HG02610 (cell line): Measurements from ENCODE around the gene SUN2.

Experiments used
- ATAC-seq: cut with Tn5 transposase; IDR thresholded peaks from one replicate; pipeline ENCODE4 v1.9.1; 2021; ENCODE audit warnings: mild to moderate bottlenecking, moderate library complexity; ENCODE audit not compliant: unreplicated experiment

SUN2 gene

DNA sequence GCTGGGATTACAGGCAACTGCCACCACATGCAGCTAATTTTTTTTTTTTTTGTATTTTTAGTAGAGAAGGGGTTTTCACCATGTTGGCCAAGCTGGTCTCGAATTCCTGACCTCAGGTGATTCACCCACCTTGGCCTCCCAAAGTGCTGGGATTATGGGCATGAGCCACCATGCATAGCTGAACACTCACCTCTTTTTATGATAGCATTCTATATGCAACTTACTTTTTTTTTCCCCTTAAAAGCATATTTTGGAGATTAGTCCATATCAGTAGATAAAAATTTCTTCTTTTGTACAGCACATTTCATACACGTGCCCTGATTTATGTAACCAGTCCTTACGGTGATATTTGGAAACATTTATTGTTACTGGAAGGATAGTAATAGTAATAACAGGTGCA is 35.4 kb downstream of the SUN2 start:
- no peak for ATAC-seq

DNA sequence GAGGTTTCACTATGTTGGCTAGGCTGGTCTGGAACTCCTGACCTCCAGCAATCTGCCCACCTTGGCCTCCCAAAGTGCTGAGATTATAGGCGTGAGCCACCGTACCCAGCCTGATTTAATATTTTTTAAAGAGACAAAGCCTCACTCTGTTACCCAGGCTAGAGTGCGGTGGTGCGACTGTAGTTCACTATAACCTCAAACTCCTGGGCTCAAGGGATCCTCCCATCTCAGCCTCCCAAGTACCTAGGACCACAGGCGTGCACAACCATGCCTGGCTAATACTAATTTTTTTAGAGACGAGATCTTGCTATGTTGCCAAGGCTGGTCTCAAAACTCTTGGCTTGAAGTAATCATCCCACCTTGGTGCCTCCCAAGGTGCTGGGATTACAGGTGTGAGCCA is 36.6 kb downstream of the SUN2 start:
- no peak for ATAC-seq

DNA sequence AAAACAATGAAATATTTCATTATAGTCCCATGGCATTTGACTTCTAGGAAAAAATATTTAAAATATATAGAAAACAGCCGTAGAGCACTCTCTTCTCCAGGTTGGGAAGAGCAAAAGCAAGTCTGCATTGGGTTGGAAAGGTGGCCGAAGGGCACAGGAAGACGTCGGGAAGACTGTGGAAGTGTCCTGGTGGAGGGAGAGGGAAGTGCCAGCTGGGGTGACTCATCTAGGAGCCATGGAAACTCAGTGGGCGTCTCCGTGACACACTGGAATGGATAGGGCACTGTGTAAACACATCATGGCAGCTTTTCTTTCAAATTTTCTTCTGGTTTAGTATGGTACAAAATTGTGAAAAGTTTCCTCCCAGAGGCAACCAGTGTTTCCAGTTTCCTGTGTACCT is 37.4 kb downstream of the SUN2 start:
- no peak for ATAC-seq

DNA sequence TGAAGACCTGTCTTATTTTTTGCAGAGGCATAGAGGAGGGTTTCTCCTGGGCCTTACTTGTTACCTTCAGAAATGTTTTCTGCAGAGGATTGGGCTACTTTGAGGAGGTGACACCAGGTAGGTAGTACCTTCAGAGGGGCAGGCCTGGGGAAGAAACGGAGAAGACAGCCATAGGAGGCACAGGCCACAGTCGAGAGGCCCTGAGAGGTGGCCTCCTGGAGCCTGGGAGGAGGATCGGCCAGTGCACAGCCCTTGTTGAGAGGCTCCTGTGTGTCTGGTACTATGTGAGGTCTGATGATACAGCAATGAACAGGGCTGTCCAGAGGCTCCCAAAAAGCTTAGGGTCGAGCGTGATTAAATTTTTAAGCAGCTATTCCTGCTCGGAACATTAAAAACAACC is 38.6 kb downstream of the SUN2 start:
- no peak for ATAC-seq

DNA sequence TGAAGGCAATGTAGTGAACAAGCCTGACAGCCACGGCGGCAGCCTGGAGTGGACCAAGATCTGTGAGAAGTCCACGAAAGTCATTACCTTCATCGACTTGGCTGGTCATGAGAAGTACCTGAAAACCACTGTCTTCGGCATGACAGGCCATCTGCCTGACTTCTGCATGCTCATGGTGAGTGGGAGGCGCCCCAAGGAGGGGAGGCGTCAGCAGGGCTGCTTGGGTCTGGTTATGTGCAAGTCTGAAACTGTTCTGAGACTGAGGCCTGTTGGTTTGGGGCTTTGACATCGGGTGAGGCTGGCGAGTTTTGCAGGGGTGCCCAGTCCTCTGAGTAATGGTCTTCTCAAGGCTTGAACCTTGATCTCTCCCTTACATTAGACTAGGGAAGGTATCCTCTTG is 39.0 kb downstream of the SUN2 start:
- ATAC-seq = no peak

DNA sequence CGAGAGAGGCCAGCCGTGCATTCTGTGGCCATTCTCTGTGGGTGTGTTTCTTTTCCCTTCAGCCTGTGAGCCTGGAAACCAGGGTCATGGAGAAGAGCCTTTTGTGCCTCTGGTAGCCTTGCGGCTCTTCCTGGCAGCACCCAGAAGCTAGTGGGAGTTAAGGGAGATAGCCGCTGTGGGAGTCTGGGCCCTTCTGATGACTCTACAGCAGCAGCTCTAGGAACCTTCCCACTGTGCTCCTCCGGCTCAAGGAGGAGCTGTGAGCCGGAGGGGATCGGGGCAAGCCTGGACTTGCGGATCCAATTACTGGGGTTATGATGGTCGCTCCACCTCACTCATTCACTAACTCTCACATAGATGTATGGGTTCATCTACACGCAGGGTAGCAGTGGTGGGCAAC is 39.5 kb downstream of the SUN2 start:
- no peak for ATAC-seq

DNA sequence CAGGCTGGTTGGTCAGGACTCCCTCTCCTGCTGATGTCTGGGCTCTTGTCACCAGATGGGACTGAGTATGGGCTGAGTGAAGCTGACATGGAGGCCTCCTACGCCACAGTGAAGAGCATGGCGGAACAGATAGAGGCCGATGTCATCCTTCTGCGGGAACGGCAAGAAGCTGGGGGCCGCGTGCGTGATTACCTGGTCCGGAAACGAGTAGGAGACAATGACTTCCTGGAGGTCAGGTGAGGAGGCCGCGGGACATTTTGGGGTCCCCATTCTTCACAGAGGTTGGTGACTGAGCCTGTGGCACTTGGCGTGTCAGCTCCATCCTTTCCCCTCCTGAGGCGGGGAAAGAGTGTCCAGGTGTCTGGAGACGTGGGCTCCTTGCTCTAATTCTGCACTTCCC is 39.9 kb downstream of the SUN2 start:
- no peak for ATAC-seq

DNA sequence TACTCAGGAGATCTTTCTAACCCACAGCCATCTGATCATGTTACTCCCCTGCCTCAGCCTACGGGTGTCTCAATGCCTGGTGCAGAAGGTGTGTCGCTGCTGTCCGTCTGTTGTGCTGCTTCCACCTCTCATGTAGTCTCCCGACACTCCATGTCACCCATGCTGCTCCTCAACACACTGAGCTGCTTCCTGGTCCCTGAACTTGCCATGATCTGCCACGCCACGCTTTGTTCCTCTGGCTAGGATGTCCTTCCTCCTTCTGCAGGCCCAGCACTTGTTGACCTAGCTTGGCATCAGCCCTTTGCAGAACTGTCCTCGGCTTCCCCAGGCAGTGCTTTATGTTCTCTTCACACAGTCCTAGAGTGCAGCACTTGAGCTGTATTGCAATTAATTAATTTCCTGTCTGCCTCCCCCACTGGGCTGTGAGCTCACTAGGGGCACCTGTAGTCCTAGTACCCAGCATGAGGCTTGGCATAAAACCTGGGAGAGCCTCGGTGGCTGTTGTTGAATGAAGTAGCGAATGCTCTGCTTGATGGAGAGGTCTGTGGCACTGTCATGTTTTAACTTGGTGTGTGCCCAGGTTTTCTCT is 40.5 kb downstream of the SUN2 start:
- ATAC-seq = no peak

DNA sequence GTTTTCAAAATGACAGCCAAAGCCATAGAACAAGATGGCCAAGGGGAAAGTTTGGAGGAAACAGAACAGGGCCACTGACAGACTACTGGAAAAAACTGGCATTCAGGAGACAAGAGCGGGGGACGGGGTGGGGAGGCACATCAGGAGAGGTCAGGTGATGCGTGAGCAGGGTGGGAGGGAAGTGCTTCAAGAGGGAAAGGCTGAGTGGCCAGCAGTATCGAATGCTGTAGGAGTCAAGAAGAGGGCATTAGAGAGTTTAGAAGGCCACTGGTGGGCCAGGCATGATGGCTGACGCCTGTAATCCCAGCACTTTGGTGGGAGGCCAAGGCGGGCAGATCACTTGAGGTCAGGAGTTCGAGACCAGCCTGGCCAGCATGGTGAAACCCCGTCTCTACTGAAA is 41.9 kb downstream of the SUN2 start:
- ATAC-seq = no peak

DNA sequence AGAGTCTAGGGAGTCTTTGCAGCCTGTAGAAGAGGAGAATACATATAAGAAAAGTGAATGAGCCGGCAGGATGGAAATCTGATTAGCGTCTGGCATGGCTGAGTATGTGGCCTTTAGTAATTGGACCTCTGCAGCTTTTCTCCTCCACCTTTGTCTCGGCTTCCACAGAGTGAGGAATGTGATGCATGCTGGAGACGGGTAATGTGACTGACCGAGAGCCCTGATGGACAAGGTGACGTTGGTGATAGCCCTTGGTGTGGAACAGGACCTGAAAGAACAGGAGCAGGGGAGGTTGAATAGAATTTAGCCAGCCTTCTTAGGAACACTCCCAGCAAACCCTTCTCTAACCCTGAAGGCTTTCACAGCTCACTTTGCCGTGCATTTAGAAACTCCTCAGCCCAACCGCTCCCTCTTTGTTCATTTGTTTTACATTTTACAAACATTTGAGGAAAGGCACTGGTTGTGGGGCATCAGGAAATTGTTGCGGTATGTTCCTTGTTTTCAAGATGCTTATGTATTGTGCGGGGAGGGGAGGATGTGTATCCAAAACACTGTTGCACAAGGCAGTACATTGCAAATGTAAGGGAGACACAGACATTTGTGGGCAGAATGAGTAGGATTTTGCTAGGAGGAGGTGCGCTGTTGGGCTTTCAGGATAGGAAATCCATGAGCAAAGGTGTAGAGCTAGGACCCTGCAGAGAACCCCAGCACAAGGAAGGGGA is 43.2 kb downstream of the SUN2 start:
- ATAC-seq = no peak

DNA sequence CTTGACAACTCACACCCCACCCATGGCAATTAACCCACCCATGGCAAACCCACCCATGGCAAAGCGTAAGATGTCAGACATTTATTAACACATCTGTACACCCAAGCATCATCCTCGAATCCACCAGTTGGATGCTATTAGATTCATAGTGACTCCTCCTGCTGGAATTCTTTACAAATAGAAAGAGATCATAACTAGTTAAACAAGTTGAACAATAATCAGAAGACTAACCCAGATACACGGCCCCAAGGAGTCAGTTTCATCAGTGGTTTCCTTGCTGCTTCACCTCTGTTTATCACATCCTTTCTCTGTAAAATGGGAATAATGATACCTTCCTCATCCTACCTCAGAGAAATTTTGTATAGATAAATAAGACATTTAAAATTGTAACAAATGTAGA is 44.9 kb downstream of the SUN2 start:
- ATAC-seq = no peak

DNA sequence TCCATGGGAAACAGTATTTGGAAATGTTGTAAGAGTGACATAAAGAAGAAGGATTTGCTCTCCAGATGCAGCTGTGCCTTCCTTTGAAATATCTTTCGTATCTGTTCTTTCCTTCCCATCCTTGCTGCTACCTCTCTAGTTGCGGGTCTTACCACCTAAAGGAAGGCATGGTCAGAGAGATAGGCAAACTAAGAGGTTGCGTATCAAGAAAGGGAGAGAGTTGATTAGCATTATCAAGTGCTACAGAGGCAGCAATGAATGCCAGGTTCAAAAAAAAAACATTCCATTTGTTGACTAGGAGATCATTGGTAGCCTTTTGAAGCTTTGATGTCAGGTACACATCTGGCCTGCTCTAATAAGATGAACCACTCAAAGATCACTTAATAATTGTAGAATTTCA is 45.4 kb downstream of the SUN2 start:
- no peak for ATAC-seq

DNA sequence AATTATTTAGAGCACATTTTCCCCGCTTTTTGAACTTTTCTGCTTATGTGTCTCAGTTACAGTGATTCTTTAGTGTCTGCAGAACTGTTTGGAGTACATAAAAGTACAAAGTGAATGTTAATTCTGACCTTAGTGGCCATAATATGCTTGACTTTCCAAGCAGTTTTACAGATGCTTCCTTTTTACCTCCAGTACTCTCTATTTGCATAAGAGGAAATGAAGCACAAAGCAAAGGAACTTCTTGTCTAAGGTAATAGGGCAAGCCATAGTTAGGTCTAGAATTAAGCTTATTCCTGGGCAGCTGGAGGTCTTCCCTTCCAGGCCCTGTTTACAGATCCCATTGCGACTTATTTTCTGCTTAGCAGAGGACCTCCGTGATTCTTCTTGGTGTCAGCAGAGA is 46.5 kb downstream of the SUN2 start:
- ATAC-seq = no peak

DNA sequence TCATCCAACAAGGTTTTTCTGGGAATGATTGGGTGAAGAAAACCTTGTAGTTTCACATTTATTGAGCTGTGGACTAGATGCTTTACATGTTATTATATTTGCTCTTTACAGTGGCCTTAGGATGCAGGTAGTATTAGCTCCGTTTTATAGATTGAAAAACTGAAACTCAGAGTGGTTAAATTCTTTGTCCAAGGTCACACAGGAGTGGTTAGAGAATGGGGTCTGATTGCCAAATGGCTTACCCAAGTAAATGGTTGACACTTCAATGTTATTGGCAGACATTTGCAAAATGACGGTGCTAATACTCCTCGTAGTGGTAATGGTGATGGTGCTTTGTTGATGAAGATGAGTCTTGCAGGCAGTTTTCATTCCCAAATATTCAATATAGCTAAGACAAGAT is 47.8 kb downstream of the SUN2 start:
- ATAC-seq = no peak

DNA sequence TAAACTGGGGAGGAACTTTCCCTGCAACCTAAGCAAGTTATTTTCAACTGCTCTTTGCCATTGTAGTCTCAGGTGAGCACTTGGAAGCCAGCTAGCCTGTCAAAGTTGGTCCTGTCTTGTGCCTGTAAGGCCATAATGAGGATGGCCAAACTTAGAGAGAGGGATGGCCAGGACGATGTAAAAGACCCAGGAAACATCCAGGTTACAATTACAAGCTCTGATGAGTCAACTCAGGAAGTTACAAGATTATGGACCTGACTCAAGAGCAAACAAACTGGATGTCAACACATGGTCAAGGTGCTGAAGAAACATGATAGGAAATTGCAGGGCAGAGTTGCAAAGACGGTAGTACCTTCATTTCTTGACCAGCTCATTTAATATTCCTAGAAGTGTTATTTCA is 48.5 kb downstream of the SUN2 start:
- no peak for ATAC-seq

DNA sequence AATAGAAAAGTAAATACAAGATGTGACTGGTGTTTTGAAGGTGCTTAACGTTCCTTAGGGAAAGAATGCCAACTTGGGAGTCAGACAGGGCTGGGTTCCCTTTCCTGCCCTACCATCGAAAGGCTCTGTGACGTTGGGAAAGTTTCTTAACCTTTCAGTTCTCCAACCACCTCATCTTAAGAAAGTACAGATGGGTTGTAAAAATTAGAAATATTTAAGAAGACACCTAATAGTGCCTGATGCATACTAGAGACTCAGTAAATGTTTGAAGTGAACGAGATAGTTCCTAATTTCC is 49.0 kb downstream of the SUN2 start:
- ATAC-seq = no peak

DNA sequence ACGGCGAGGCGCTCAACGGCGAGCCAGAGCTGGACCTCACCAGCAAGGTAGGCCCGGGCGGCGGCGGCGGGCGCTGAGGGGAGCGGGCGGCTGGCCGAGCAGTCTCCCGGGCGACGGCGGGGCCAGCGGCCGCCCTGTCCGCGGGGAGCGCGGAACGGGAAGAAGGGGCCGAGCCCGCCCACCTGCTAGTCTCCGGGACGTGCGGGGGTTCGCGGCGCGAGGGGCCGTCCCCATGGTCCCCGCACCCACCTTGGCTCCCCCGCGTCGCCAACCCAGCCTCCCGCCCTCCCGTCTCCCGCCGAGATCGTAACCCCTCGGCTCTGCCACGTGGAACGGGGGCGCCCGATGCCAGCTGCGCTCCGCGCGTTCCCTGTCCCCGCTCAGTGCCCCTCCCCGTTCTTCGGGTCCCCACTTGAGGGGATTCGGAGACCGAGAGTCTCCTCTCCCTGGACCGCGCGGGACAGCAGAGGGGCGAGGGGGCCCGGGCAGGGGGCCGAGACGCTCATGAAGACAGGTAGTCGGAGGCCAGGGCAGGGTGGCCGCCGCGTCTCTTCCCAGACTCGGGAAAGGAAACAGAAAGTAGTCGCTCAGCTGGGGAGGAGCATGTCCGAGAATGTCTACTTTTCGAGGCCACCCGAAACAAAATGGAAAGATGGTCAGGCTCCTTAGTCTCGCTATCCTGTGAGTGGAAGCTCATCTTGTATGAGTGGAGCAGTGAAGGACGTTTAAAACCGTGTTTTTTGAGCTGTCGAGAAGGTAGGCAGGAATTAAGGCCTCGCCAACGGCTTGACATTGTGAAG is 49.5 kb downstream of the SUN2 start:
- peak; percentile 0 for ATAC-seq

DNA sequence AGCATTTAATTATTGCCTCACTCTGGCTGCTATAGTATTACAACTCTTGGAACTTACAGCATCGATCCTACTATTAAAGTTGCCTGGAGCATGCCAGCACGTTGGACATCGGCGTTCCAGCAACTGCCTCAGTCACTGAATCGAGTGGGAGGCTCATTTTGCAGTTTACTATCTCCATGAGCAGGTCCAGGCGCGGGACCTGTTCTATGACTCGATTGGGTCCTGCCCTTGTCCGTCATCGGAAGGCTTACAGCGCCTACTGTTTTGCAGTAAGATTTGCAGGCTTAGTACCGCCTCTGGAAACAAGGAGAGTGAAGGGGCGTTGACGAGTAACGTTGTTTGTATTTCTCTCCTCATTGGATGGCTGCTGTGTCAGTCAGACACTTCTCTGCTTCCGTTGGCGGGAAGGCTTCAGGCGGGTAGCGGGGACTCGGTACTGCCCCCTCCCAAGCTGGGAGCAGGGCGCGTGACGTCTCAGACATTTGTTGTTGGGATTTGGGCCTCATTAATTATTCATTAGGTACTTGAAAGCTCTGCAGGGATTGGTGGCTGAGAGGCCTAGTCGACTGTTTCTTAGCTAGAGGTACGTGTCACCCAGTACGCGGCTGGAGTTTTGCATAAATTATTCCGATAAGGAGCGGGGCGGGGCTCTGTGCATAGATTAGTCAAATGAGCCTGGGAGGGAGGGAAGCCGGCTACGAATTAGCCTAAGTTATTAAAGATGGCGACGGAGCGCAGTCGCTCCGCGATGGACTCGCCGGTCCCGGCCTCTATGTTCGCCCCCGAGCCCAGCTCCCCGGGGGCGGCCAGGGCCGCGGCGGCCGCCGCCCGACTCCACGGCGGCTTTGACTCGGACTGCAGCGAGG is 50.3 kb downstream of the SUN2 start, which contains the start of gene GTPBP1:
GTPBP1 (plus strand) TSS at position 710 of the 866 bp plus-strand sequence; CDS start at position 722, 12 bp downstream.
- peak; percentile 78 for ATAC-seq

DNA sequence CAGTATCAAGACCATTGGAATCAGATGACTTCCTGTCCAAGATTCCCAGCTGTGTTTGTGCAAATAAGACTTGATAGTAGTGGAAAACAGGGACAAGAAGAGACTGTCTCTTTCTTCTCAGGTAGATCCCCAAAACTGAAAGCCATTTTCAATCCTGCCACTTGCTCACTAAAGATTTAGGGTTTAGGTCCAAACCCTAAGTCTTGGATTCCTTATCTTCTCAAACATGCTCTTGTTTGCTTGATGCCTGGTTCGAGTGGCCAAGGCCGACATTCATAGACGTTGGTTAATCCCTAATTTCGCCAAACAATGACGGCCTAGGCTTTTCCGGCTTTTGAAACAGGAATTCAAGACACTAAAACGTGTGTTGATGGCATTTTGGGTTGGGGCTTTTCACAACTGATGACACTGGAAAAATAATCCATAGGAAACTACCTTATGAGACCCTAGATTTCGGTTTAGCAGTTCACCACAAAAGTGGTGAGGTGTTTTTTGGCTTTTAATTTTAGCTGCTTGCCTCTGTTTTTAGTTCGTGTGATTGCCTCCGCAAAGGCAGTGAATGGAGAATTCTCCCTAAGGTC is 51.1 kb downstream of the SUN2 start:
- no peak for ATAC-seq

DNA sequence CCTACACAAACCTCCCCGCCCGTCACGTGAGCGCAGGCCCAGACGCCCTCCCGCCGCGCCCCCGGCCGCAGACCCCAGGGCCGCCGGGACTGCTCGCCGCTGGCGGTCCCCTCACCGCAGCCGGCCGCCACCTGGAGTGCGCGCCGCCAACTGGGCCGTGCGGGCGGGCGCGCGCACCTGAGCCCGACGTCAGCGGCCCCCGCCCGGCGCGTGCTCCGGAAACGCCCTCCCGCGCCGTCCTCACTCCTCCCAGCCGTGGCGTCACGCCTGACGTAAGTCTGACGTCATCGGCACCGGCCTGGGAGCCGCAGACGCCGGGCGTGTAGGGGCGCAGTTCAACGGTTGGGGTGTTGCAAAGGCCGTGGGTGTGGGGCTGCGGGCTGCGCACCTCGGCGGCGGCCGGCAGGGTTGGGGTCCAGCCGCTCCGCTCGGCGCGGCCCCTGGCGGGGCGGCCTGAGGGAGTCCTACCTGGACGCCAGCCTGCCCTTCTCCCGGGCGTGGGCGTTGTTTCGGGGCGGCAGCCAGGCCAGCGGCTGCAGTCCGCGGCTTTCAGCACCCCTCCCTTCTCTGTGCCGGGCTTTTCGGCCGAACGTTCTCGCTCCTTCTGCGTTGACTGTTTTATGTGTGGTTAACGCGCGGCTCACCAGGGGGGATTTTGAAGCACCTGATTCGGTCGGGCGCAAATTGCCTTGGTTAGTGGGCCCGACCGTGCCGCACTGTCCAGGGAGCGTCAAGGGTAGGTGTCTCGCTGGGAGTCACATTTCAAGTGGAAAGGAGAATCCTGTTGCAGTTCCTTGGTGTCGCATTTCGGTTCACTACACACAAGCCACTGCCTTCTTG is 54.8 kb downstream of the SUN2 start, which contains the start of gene JOSD1:
JOSD1 (minus strand) TSS at position 155 of the 840 bp plus-strand sequence. CDS start 956 bp downstream, outside the sequence.
- ATAC-seq = no peak
